Measurements from ENCODE around the gene WDFY2. TPM values are rescaled to one million over a fixed set of nuclear protein-coding genes. Genes with fewer than 3 reads are reported as not detected.

The WDFY2 gene
- total RNA-seq, 6 donors from 2014 or later, result 13.4 to 34.0 (median 18.8) TPM

DNA sequence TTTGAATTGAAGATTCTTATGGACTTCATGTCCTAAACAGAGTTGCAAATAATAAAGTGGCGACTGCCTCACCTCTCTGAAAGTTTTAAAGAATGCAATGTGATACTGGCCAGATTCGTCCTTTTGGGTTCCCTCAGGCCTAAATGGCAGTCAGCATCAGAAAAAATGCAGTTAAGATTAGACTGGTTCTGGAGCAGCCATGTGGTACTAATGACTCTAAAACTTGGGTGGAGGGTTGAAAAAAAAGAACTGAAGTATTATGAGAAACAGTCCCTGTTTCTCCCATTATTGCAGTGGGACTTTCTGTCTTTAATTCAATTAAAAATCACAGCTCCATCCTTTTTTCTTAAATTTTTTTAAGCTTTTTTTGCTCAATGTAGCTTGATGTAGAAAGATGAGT, 37.3 kb downstream of the WDFY2 start:
- H3K36me3 ChIP-seq, result no peaks in the 10 kb centered on the region
- 77 to 79% methylated on average over 2 of the region's 2 CpGs for WGBS, 2 donors
- no peaks in the 10 kb centered on the region for H3K9me3 ChIP-seq
- H3K4me3 ChIP-seq, result no peak overlapping the region
- TF ChIP-seq, protein P1, sequence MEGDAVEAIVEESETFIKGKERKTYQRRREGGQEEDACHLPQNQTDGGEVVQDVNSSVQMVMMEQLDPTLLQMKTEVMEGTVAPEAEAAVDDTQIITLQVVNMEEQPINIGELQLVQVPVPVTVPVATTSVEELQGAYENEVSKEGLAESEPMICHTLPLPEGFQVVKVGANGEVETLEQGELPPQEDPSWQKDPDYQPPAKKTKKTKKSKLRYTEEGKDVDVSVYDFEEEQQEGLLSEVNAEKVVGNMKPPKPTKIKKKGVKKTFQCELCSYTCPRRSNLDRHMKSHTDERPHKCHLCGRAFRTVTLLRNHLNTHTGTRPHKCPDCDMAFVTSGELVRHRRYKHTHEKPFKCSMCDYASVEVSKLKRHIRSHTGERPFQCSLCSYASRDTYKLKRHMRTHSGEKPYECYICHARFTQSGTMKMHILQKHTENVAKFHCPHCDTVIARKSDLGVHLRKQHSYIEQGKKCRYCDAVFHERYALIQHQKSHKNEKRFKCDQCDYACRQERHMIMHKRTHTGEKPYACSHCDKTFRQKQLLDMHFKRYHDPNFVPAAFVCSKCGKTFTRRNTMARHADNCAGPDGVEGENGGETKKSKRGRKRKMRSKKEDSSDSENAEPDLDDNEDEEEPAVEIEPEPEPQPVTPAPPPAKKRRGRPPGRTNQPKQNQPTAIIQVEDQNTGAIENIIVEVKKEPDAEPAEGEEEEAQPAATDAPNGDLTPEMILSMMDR (IDR thresholded peaks at IDR 0.05), result no peak
- TF ChIP-seq POLR2AphosphoS5 (IDR thresholded peaks at IDR 0.05), result no peak
- TF ChIP-seq POLR2A (IDR thresholded peaks at IDR 0.05), result no peak
- no peak for TF ChIP-seq EP300 (IDR thresholded peaks at IDR 0.05)
- H3K4me1 ChIP-seq, result peaks cover 4 to 26% (median 15%) of the 10 kb centered on the region in 4 donors
- DNase-seq (no peak), ATAC-seq (ENCODE audit: low FRiP score in 2 of 2) (no peak)
- H3K27ac ChIP-seq, result no peak overlapping the region
- H3K27me3 ChIP-seq, result no peaks in the 10 kb centered on the region

- ATAC-seq (ENCODE audit: low FRiP score in 2 of 2), result no peak
- Histone ChIP-seq H3K9me3 (no peaks in the 10 kb centered on the region), H3K27ac (no peak overlapping the region)
These were observed 39.2 kb downstream of the WDFY2 start for GRCh38 chr13:51623473-51623872.

GRCh38 chr13:51624207-51624606, 39.9 kb downstream of the WDFY2 start:
- no peak for DNase-seq
- H3K36me3 ChIP-seq, result no peaks in the 10 kb centered on the region
- peaks cover 4 to 26% (median 15%) of the 10 kb centered on the region in 4 donors for H3K4me1 ChIP-seq
- 95 to 100% methylated on average over 1 of the region's 1 CpG for WGBS, 2 donors
- no peak for ATAC-seq (ENCODE audit: low FRiP score in 2 of 2)
- H3K9me3 ChIP-seq, result no peaks in the 10 kb centered on the region
- no peak overlapping the region for H3K4me3 ChIP-seq
- TF ChIP-seq POLR2A (IDR thresholded peaks at IDR 0.05), result no peak
- no peak for TF ChIP-seq POLR2AphosphoS5 (IDR thresholded peaks at IDR 0.05)
- TF ChIP-seq, protein P1 (IDR thresholded peaks at IDR 0.05), result no peak
- TF ChIP-seq EP300 (IDR thresholded peaks at IDR 0.05), result no peak
- no peak overlapping the region for H3K27ac ChIP-seq
- no peaks in the 10 kb centered on the region for H3K27me3 ChIP-seq

More at GRCh38 chr13:51623473-51623872, 39.2 kb downstream of the WDFY2 start:
- Histone ChIP-seq H3K36me3 (no peaks in the 10 kb centered on the region), H3K4me3 (no peak overlapping the region), H3K4me1 (peaks cover 4 to 26% (median 15%) of the 10 kb centered on the region in 4 donors), H3K27me3 (no peaks in the 10 kb centered on the region)
- no peak for DNase-seq
- TF ChIP-seq POLR2AphosphoS5 (IDR thresholded peaks at IDR 0.05), result no peak
- TF ChIP-seq POLR2A (IDR thresholded peaks at IDR 0.05), result no peak
- TF ChIP-seq, protein P1 (IDR thresholded peaks at IDR 0.05), result no peak
- TF ChIP-seq EP300 (IDR thresholded peaks at IDR 0.05), result no peak
- 52 to 57% methylated on average over 2 of the region's 2 CpGs for WGBS, 2 donors

DNA sequence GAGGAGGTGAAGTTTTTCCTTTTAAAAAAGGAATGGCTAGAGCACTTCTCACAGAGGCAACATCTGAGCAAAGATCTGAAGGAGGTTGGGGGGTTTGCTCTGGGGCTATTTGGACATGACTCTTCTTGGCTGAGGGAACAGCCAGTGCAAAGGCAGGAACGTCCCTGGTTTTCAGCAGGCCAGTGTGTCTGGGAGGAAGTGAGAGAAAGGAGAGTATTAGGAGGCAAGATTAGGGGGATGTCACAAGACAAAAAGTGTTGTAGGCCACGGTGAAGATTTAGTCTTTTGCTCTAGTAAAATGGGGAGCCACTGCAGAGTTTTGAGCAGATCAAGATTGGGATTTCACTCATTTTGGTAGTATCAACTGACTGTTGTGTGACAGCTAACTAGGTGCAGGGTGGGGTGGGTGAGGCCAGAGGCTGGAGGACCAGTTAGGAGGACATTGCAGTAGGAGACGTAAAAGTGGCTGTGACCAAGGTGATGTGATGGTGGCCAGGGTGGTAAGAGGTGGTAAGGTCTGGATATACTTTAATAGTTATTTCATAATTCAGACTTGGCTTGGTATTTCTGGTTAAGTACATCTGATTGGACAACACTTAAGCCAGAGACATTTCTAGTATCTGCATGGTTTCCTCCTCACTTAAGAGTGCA, 40.6 kb downstream of the WDFY2 start:
- no peak for TF ChIP-seq POLR2AphosphoS5 (IDR thresholded peaks at IDR 0.05)
- no peak for TF ChIP-seq POLR2A (IDR thresholded peaks at IDR 0.05)
- TF ChIP-seq, protein P1 (IDR thresholded peaks at IDR 0.05), result no peak
- no peak for TF ChIP-seq EP300 (IDR thresholded peaks at IDR 0.05)
- WGBS, 2 donors, result 60 to 70% methylated on average over 3 of the region's 3 CpGs
- Histone ChIP-seq H3K9me3 (no peaks in the 10 kb centered on the region), H3K27me3 (no peaks in the 10 kb centered on the region), H3K4me1 (peaks cover 4 to 26% (median 15%) of the 10 kb centered on the region in 4 donors), H3K36me3 (no peaks in the 10 kb centered on the region), H3K27ac (no peak overlapping the region), H3K4me3 (no peak overlapping the region)
- DNase-seq, result no peak
- no peak for ATAC-seq (ENCODE audit: low FRiP score in 2 of 2)

Measured in upper lobe of left lung (tissue), 6 donors.